Activated CD4-positive, CD25-positive, alpha-beta regulatory T cell treated with anti-CD3 and anti-CD28 coated beads, Interleukin-2, amount 50 U/mL, for 72 hours (primary cell): Measurements from ENCODE around the gene IFNA2.
"Not testable (repeated sequence)": the region's sequence is repeated elsewhere in the genome, so short reads cannot be mapped to it uniquely, and the experiment has no call there.

Experiments used
- DNase-seq: peaks from one replicate; pipeline ENCODE4 v3.0.0; 2021

The IFNA2 gene

GRCh38 chr9:21381448-21382339 lies 3.5 kb downstream of the IFNA2 start:
- no peak for DNase-seq

GRCh38 chr9:21371467-21371866 lies 13.7 kb downstream of the IFNA2 start:
- DNase-seq, result not testable (repeated sequence)

- DNase-seq, result no peak
Measured at GRCh38 chr9:21367957-21368356, 17.2 kb downstream of the IFNA2 start, which contains the start of gene IFNA13. IFNA13 (minus strand) TSS chr9:21368057; CDS start chr9:21368010, 47 bp downstream.

- DNase-seq, result not testable (repeated sequence)
Measured at GRCh38 chr9:21367169-21367568, 18.0 kb downstream of the IFNA2 start.

- no peak for DNase-seq
Measured at GRCh38 chr9:21362287-21362686, 22.9 kb downstream of the IFNA2 start.

- DNase-seq, result no peak
Measured at GRCh38 chr9:21357479-21358460, 27.4 kb downstream of the IFNA2 start.

- DNase-seq, result no peak
Measured at GRCh38 chr9:21350787-21351186, 34.4 kb downstream of the IFNA2 start, which contains the start of gene IFNA6. IFNA6 (minus strand) TSS chr9:21350887; CDS start chr9:21350887, 0 bp downstream.

GRCh38 chr9:21348430-21348970 lies 36.7 kb downstream of the IFNA2 start:
- no peak for DNase-seq

- DNase-seq, result no peak
Measured at GRCh38 chr9:21340735-21341134, 44.5 kb downstream of the IFNA2 start.

- no peak for DNase-seq
Measured at GRCh38 chr9:21336457-21336856, 48.7 kb downstream of the IFNA2 start.

GRCh38 chr9:21334701-21335632 lies 50.2 kb downstream of the IFNA2 start, which contains the start of gene KLHL9:
KLHL9 (minus strand) TSS chr9:21335404; CDS start chr9:21334859, 545 bp downstream.
- DNase-seq, result peak; percentile 85
